Astrocyte (in vitro differentiated cells and primary cell): ENCODE results near the gene GMDS.

ENCODE experiments used
- EZH2 ChIP-seq: IDR thresholded peaks from 2 replicates; pipeline ENCODE4 v1.6.1; 2012; ENCODE audit warnings: mild to moderate bottlenecking, low read length, inconsistent platforms; ENCODE audit not compliant: insufficient read depth
- TF ChIP-seq, protein P1 (sequence below): IDR thresholded peaks from 2 replicates; pipeline ENCODE4 v1.5.1; 2011; ENCODE audit warnings: low read depth, mild to moderate bottlenecking, inconsistent platforms, low read length, moderate library complexity; ENCODE audit not compliant: insufficient read depth

DNA sequence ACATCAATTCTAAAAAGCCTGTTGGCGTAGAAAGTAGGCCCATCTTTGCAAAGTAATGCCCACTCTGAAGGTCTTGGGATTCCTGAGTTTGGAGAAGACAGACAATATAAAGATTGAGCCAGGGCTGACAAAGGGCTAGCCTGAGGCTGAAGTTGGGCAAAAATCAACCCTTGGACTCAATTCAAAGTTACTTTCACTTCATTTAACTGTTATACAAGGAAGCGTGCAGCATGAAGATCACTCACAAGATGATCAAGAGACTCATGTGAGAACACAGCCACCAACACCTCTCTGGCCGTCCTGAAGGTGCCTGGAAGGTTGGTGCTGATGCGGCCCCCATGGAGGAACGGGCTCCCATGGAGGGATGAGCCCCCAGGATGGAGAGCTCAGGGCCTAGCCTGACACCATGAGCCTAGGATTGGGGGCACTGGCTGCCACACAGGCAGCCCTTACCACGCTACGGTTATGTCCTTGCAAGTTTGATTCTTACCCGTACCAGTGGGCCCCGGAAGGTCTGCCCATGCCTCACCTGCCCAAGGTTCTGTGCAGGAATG is 609.1 kb downstream of the GMDS start:
- TF ChIP-seq, protein P1, sequence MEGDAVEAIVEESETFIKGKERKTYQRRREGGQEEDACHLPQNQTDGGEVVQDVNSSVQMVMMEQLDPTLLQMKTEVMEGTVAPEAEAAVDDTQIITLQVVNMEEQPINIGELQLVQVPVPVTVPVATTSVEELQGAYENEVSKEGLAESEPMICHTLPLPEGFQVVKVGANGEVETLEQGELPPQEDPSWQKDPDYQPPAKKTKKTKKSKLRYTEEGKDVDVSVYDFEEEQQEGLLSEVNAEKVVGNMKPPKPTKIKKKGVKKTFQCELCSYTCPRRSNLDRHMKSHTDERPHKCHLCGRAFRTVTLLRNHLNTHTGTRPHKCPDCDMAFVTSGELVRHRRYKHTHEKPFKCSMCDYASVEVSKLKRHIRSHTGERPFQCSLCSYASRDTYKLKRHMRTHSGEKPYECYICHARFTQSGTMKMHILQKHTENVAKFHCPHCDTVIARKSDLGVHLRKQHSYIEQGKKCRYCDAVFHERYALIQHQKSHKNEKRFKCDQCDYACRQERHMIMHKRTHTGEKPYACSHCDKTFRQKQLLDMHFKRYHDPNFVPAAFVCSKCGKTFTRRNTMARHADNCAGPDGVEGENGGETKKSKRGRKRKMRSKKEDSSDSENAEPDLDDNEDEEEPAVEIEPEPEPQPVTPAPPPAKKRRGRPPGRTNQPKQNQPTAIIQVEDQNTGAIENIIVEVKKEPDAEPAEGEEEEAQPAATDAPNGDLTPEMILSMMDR, result no peak
- no peak for TF ChIP-seq EZH2
